Body of pancreas (tissue), 4 donors: Measurements from ENCODE around the gene P4HA1.

Experiments
- CTCF ChIP-seq, 7 experiments: fragments of 450-650 bp in 4 of 7; fragments of 200-600 bp in 3 of 7; sonication (generic) in 3 of 7; IDR thresholded peaks; one replicate each; pipeline ENCODE4 v1.5.1; 2016 to 2019; ENCODE audit warnings: antibody characterized with exemption in 7 of 7
- POLR2A ChIP-seq, 3 donors: fragments of 450-650 bp; IDR thresholded peaks; one replicate each; pipeline ENCODE4 v1.6.1; 2016; ENCODE audit warnings: antibody characterized with exemption in 3 of 3, mild to moderate bottlenecking in 2 of 3

- TF ChIP-seq CTCF (IDR thresholded peaks at IDR 0.05) (no peak), POLR2A (IDR thresholded peaks at IDR 0.05) (no peak)
Measured at GRCh38 chr10:73053275-73053674, 43.4 kb downstream of the P4HA1 start.
